K562 (cell line): ENCODE measurements around the gene MACROD2. TPM values are rescaled to one million over a fixed set of nuclear protein-coding genes. Genes with fewer than 3 reads are reported as not detected.

Source experiments
- ATAC-seq: fragments of 200-7000 bp; cut with Tn5 transposase; 3 replicates; pipeline ENCODE4 v1.9.1; 2020; ENCODE audit warnings: moderate library complexity
- BruUV-seq: library from RNA; stranded (reverse); fragments of 400-500 nt; replicated peaks from 2 replicates; lab custom pipeline; 2021; lab: Mats Ljungman, UMichigan
- CTCF ChIA-PET: fragments of 300-600 bp; formaldehyde crosslinking; extraction: SDS; loops from one replicate; lab custom pipeline; 2021; ENCODE audit warnings: low intra/inter-chr PET ratio; lab: Yijun Ruan, JAX
- POLR2A ChIA-PET: fragments of 300-600, 350-650 bp; sonication (Branson Sonifier 250); formaldehyde crosslinking; extraction: SDS; loops from one replicate; lab custom pipeline; 2021; ENCODE audit warnings: antibody characterized with exemption, inconsistent platforms; lab: Yijun Ruan, JAX
- DNase-seq, 4 experiments: peaks; one replicate each; pipeline versions ENCODE4 v3.0.0 to v3.0.0-alpha.2; 2011 to 2018; ENCODE audit warnings: low spot score in 3 of 4, mixed read lengths in 3 of 4; ENCODE audit errors: extremely low read depth in 1 of 4
- FAIRE-seq: peaks from 2 replicates; lab custom pipeline; 2011; peaks lifted over from hg19 to GRCh38; lab: Jason Lieb, UNC
- H2AFZ ChIP-seq: 2 replicates; pipeline ENCODE4 v1.6.0; 2011; ENCODE audit warnings: low read depth, low read length, control low read depth, inconsistent platforms
- H3K27ac ChIP-seq: fragments of 200-600 bp; 3 replicates; pipeline ENCODE4 v1.8.0; 2011; ENCODE audit warnings: low read depth, mild to moderate bottlenecking, control low read depth, inconsistent platforms, low read length, moderate library complexity, mixed read lengths; ENCODE audit errors: extremely low read depth
- H3K27me3 ChIP-seq, 2 experiments: fragments of 300-600 bp in 1 of 2; 2 replicates in 1 of 2; 3 replicates in 1 of 2; pipeline versions ENCODE4 v1.6.0 to v1.8.0; 2011; ENCODE audit warnings: inconsistent platforms in 2 of 2, low read length in 2 of 2, mild to moderate bottlenecking in 1 of 2, mixed read lengths in 1 of 2, moderate library complexity in 1 of 2; ENCODE audit not compliant: control insufficient read depth in 2 of 2, insufficient read depth in 2 of 2
- H3K36me3 ChIP-seq: fragments of 300-600 bp; 3 replicates; pipeline ENCODE4 v1.8.0; 2011; ENCODE audit warnings: mild to moderate bottlenecking, low read length, inconsistent platforms; ENCODE audit not compliant: control insufficient read depth, insufficient read depth
- H3K4me1 ChIP-seq, 2 experiments: fragments of 200-600 bp in 1 of 2; replicated peaks in 1 of 2; 2 replicates in 1 of 2; 3 replicates in 1 of 2; pipeline versions ENCODE4 v1.5.1 to v1.8.0; 2011; ENCODE audit warnings: inconsistent platforms in 2 of 2, low read length in 2 of 2, mild to moderate bottlenecking in 1 of 2, mixed read lengths in 1 of 2, moderate library complexity in 1 of 2; ENCODE audit not compliant: control insufficient read depth in 2 of 2, insufficient read depth in 2 of 2
- H3K4me2 ChIP-seq: 2 replicates; pipeline ENCODE4 v1.6.1; 2011; ENCODE audit warnings: low read length, control low read depth, inconsistent platforms, mixed read lengths; ENCODE audit not compliant: insufficient read depth
- H3K4me3 ChIP-seq: fragments of 200-600 bp; sonication (generic), shearing (Covaris generic); 2 replicates; pipeline ENCODE4 v1.5.1; 2016; ENCODE audit warnings: control low read depth, inconsistent platforms
- H3K79me2 ChIP-seq: fragments of 200-600 bp; 3 replicates; pipeline ENCODE4 v1.8.0; 2011; ENCODE audit warnings: low read length, inconsistent platforms; ENCODE audit not compliant: control insufficient read depth, insufficient read depth
- H3K9ac ChIP-seq, 2 experiments: 2 replicates each; pipeline versions ENCODE4 v1.6.0 to v1.6.1; 2011; ENCODE audit warnings: low read depth in 2 of 2, low read length in 2 of 2, control low read depth in 1 of 2, inconsistent platforms in 1 of 2, mild to moderate bottlenecking in 1 of 2, mixed read lengths in 1 of 2; ENCODE audit not compliant: insufficient read depth in 1 of 2
- H3K9me1 ChIP-seq: one replicate; pipeline ENCODE4 v1.6.0; 2011; ENCODE audit warnings: inconsistent platforms, mild to moderate bottlenecking, low read length, moderate library complexity; ENCODE audit not compliant: control insufficient read depth, insufficient read depth
- H3K9me3 ChIP-seq: replicated peaks from 2 replicates; pipeline ENCODE4 v1.5.1; 2011; ENCODE audit warnings: low read depth, low read length, inconsistent platforms; ENCODE audit not compliant: control insufficient read depth, insufficient read depth
- H4K20me1 ChIP-seq: replicated peaks from 2 replicates; pipeline ENCODE4 v1.6.1; 2011; ENCODE audit warnings: low read length, inconsistent platforms, mixed read lengths; ENCODE audit not compliant: control insufficient read depth, insufficient read depth
- ADNP ChIP-seq: fragments of 200-800 bp; sonication (Bioruptor generic); IDR thresholded peaks from 2 replicates; pipeline ENCODE4 v1.6.1; 2016; ENCODE audit warnings: missing genetic modification characterization, missing compliant biosample characterization
- ARID1B ChIP-seq: fragments of 450-650 bp; IDR thresholded peaks from 2 replicates; pipeline ENCODE4 v1.6.1; 2016; ENCODE audit warnings: antibody characterized with exemption, mild to moderate bottlenecking, inconsistent platforms
- SIRT6 ChIP-seq: IDR thresholded peaks from one replicate; pipeline ENCODE4 v1.6.1; 2012; ENCODE audit warnings: low read depth, mild to moderate bottlenecking, control low read depth, inconsistent platforms, low read length, moderate library complexity
- SMAD1 ChIP-seq: fragments of 150-350 bp; IDR thresholded peaks from 2 replicates; pipeline ENCODE4 v1.6.1; 2014; ENCODE audit warnings: low read length, low read depth; ENCODE audit not compliant: partially characterized antibody
- WGBS: fragments of 100-300 bp; shearing (Covaris generic); methylation state at CpG from one replicate; pipeline ENCODE4 v1.1.6; 2016; ENCODE audit warnings: low coverage, mixed read lengths; ENCODE audit not compliant: insufficient coverage; ENCODE audit errors: missing lambda C conversion rate; 5-methylcytosine and 5-hydroxymethylcytosine counted together
- in situ Hi-C: fragments of 300-500 bp; cut with MboI; formaldehyde crosslinking; loops from 4 replicates; pipeline ENCODE4 v1.15.0; 2018; ENCODE audit warnings: inconsistent platforms, mixed read lengths
- intact Hi-C: fragments of 100-400 bp; cut with micrococcal nuclease; formaldehyde crosslinking; loops from 2 replicates; pipeline ENCODE4 v1.14.2; 2022
- polyA plus RNA-seq, 8 experiments: library from polyadenylated mRNA; depleted of rRNA in 4 of 8; stranded (reverse) in 5 of 8; unstranded in 3 of 8; fragments of >200 nt; fragmentation: Nextera tagmentation in 2 of 8; fragmentation: Illumina TruSeq in 1 of 8; extraction: Ambion mirVana in 2 of 8; extraction: Trizol in 1 of 8; gene quantifications; 2 replicates each; pipeline versions ENCODE4 v1.2.1 to v1.2.3, GENCODE V29; 2011 to 2014; ENCODE audit warnings: inconsistent platforms in 1 of 8, missing spikeins in 1 of 8
- total RNA-seq, 7 experiments: library from RNA; depleted of rRNA in 6 of 7; stranded (reverse); fragments of >200 nt in 6 of 7; fragmentation: Illumina TruSeq in 2 of 7; extraction: Trizol in 2 of 7; gene quantifications; 2 replicates each; pipeline versions ENCODE4 v1.2.1 to v1.2.3, GENCODE V29; 2011 to 2021; ENCODE audit warnings: low replicate concordance in 1 of 7
- TF ChIP-seq, protein P1 (sequence below): fragments of 250-450 bp; sonication (Bioruptor Pico); IDR thresholded peaks from 2 replicates; pipeline ENCODE4 v1.9.0; 2021; ENCODE audit warnings: mild to moderate bottlenecking
- TF ChIP-seq, protein P2 (sequence below): sonication (generic); IDR thresholded peaks from 2 replicates; pipeline ENCODE4 v1.6.1; 2016

The MACROD2 gene
- total and polyA plus RNA-seq, 9 of the 15 experiments (the other 6 are each of a cell fraction or from before 2014, with no cell fraction given) = not detected

DNA sequence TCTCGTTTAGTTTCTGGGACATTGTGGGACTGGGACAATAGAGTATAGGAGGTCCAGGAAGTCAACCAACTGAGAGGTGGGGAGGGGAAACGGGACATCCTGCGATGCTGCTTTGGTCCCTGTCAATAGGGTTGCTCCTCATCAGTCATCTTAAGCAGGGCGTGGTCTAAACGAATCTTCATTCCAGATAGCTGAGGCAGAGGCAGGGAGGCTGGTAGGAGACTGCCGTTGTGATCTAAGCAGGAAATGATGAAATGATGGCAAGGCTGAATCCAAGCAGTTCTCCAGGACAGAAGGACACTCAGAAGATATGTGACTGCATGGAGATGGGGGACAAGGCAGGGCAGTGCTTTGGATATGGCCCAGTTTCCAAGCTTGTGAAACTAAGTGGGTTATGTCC is 1624.5 kb downstream of the MACROD2 start:
- Histone ChIP-seq H3K27ac (no peak overlapping the region), H3K4me1 (no peaks in the 10 kb centered on the region), H2AFZ (no peak overlapping the region), H3K9ac (no peak overlapping the region), H3K4me3 (no peak overlapping the region), H3K36me3 (no peaks in the 10 kb centered on the region), H4K20me1 (no peaks in the 10 kb centered on the region), H3K9me3 (no peaks in the 10 kb centered on the region), H3K4me2 (no peak overlapping the region), H3K9me1 (no peaks in the 10 kb centered on the region), H3K79me2 (no peaks in the 10 kb centered on the region), H3K27me3 (no peaks in the 10 kb centered on the region)
- intact Hi-C loops (no loop called here), in situ Hi-C loops (no loop called here)
- WGBS = 0% methylated on average over 4 of the region's 6 CpGs
- no TSS peak for BruUV-seq
- POLR2A ChIA-PET = no interaction called here
- FAIRE-seq (no peak), DNase-seq (no peak), ATAC-seq (no peak)
- TF ChIP-seq SMAD1 (no peak), SIRT6 (no peak), ARID1B (no peak), ADNP (no peak)
- TF ChIP-seq, protein P1, sequence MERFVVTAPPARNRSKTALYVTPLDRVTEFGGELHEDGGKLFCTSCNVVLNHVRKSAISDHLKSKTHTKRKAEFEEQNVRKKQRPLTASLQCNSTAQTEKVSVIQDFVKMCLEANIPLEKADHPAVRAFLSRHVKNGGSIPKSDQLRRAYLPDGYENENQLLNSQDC (CRISPR knock-in tag) = no peak
- TF ChIP-seq, protein P2, sequence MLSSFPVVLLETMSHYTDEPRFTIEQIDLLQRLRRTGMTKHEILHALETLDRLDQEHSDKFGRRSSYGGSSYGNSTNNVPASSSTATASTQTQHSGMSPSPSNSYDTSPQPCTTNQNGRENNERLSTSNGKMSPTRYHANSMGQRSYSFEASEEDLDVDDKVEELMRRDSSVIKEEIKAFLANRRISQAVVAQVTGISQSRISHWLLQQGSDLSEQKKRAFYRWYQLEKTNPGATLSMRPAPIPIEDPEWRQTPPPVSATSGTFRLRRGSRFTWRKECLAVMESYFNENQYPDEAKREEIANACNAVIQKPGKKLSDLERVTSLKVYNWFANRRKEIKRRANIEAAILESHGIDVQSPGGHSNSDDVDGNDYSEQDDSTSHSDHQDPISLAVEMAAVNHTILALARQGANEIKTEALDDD = no peak
- CTCF ChIA-PET = no interaction called here
